H1 (cell line): Measurements from ENCODE around the gene SLC2A11. TPM values are rescaled to one million over a fixed set of nuclear protein-coding genes. Genes with fewer than 3 reads are reported as not detected.

Experiments
- CTCF ChIA-PET: fragments of 300-600 bp; sonication (Branson Sonifier 250); formaldehyde crosslinking; loops from one replicate; lab custom pipeline; 2021; ENCODE audit not compliant: partially characterized antibody; lab: Charles Lee
- POLR2A ChIA-PET: fragments of 300-600 bp; sonication (Branson Sonifier 250); formaldehyde crosslinking; loops from one replicate; lab custom pipeline; 2021; ENCODE audit warnings: inconsistent platforms; ENCODE audit not compliant: partially characterized antibody; lab: Charles Lee
- DNase-seq, 2 experiments: peaks; one replicate each; pipeline versions ENCODE4 v3.0.0 to v3.0.0-alpha.2; 2010 to 2022; ENCODE audit warnings: low spot score in 2 of 2, low read depth in 1 of 2, mixed read lengths in 1 of 2
- FAIRE-seq: peaks from 2 replicates; lab custom pipeline; 2011; peaks lifted over from hg19 to GRCh38; lab: Jason Lieb, UNC
- H2AFZ ChIP-seq: 2 replicates; pipeline ENCODE4 v1.8.1; 2012; ENCODE audit warnings: low read length, inconsistent platforms
- H2AK5ac ChIP-seq: 2 replicates; pipeline ENCODE4 v1.6.1; 2013; ENCODE audit warnings: low read depth, low read length
- H2BK120ac ChIP-seq: replicated peaks from 2 replicates; pipeline ENCODE3; 2013; ENCODE audit warnings: low read depth, low read length, inconsistent platforms
- H2BK12ac ChIP-seq: 2 replicates; pipeline ENCODE4 v1.6.1; 2013; ENCODE audit warnings: low read depth, low read length
- H2BK15ac ChIP-seq: 2 replicates; pipeline ENCODE4 v1.6.1; 2013; ENCODE audit warnings: low read length
- H2BK20ac ChIP-seq: 2 replicates; pipeline ENCODE4 v1.6.1; 2013; ENCODE audit warnings: low read length
- H2BK5ac ChIP-seq: 2 replicates; pipeline ENCODE4 v1.6.1; 2013; ENCODE audit warnings: low read depth, low read length
- H3K14ac ChIP-seq: 2 replicates; pipeline ENCODE4 v1.6.1; 2013; ENCODE audit warnings: inconsistent platforms; ENCODE audit not compliant: insufficient read length
- H3K18ac ChIP-seq: 2 replicates; pipeline ENCODE4 v1.6.1; 2013; ENCODE audit warnings: low read length; ENCODE audit errors: extremely low read depth
- H3K23ac ChIP-seq: 2 replicates; pipeline ENCODE4 v1.6.1; 2013; ENCODE audit warnings: inconsistent platforms; ENCODE audit not compliant: insufficient read length
- H3K23me2 ChIP-seq: 2 replicates; pipeline ENCODE4 v1.6.1; 2013; ENCODE audit warnings: low read depth, low read length
- H3K27ac ChIP-seq: 2 replicates; pipeline ENCODE4 v1.6.1; 2011; ENCODE audit warnings: low read depth, low read length, inconsistent platforms
- H3K27me3 ChIP-seq, 4 experiments: replicated peaks in 1 of 4; 1 replicate in 1 of 4; 2 replicates in 3 of 4; pipeline versions ENCODE4 v1.6.1 to v1.8.1; 2011 to 2013; ENCODE audit warnings: low read length in 3 of 4, mild to moderate bottlenecking in 3 of 4, inconsistent platforms in 2 of 4, mixed read lengths in 2 of 4, moderate library complexity in 1 of 4; ENCODE audit not compliant: control insufficient read depth in 3 of 4, insufficient read depth in 3 of 4; ENCODE audit errors: extremely low read depth in 1 of 4
- H3K36me3 ChIP-seq, 4 experiments: 2 replicates each; pipeline versions ENCODE4 v1.6.1 to v1.8.1; 2011 to 2013; ENCODE audit warnings: mild to moderate bottlenecking in 4 of 4, low read length in 3 of 4, moderate library complexity in 2 of 4, control low read depth in 1 of 4, inconsistent platforms in 1 of 4; ENCODE audit not compliant: insufficient read depth in 4 of 4, control insufficient read depth in 2 of 4
- H3K4ac ChIP-seq: replicated peaks from 2 replicates; pipeline ENCODE3; 2013; ENCODE audit warnings: low read length, low read depth, mixed read lengths, inconsistent platforms; ENCODE audit not compliant: insufficient read length
- H3K4me1 ChIP-seq, 4 experiments: replicated peaks in 1 of 4; 1 replicate in 1 of 4; 2 replicates in 3 of 4; pipeline versions ENCODE4 v1.6.1 to v1.8.1; 2011 to 2013; ENCODE audit warnings: low read length in 3 of 4, inconsistent platforms in 2 of 4, mixed read lengths in 1 of 4; ENCODE audit not compliant: insufficient read depth in 4 of 4, control insufficient read depth in 3 of 4
- H3K4me2 ChIP-seq, 2 experiments: 2 replicates each; pipeline versions ENCODE4 v1.6.1 to v1.8.1; 2011 to 2013; ENCODE audit warnings: low read depth in 2 of 2, low read length in 2 of 2, control low read depth in 1 of 2, inconsistent platforms in 1 of 2, mild to moderate bottlenecking in 1 of 2; ENCODE audit not compliant: insufficient read depth in 1 of 2
- H3K4me3 ChIP-seq, 4 experiments: fragments of 200-600, 300-600 bp in 1 of 4; sonication (generic), shearing (Covaris generic), sonication (Bioruptor Twin) in 1 of 4; 2 replicates each; pipeline versions ENCODE4 v1.5.1 to v1.8.1; 2011 to 2016; ENCODE audit warnings: low read length in 4 of 4, low read depth in 3 of 4, control low read depth in 2 of 4, inconsistent platforms in 2 of 4, mild to moderate bottlenecking in 2 of 4, mixed read lengths in 1 of 4, moderate library complexity in 1 of 4; ENCODE audit not compliant: insufficient read depth in 2 of 4; ENCODE audit errors: extremely low read depth in 1 of 4
- H3K56ac ChIP-seq: replicated peaks from 2 replicates; pipeline ENCODE3; 2013; ENCODE audit warnings: low read depth, mild to moderate bottlenecking, mixed read lengths, low read length, inconsistent platforms; ENCODE audit not compliant: insufficient read length
- H3K79me1 ChIP-seq: 2 replicates; pipeline ENCODE4 v1.6.1; 2013; ENCODE audit warnings: low read depth, low read length, control low read depth
- H3K79me2 ChIP-seq, 2 experiments: 2 replicates each; pipeline versions ENCODE4 v1.6.1 to v1.8.1; 2012 to 2013; ENCODE audit warnings: low read length in 2 of 2, mild to moderate bottlenecking in 2 of 2, inconsistent platforms in 1 of 2; ENCODE audit not compliant: insufficient read depth in 2 of 2, control insufficient read depth in 1 of 2
- H3K9ac ChIP-seq, 4 experiments: replicated peaks in 1 of 4; 1 replicate in 1 of 4; 2 replicates in 3 of 4; pipeline versions ENCODE4 v1.6.1 to v1.8.1; 2011 to 2013; ENCODE audit warnings: low read depth in 3 of 4, low read length in 3 of 4, control low read depth in 2 of 4, mild to moderate bottlenecking in 2 of 4, moderate library complexity in 2 of 4, inconsistent platforms in 1 of 4; ENCODE audit errors: extremely low read depth in 1 of 4
- H3K9me3 ChIP-seq, 2 experiments: 2 replicates each; pipeline versions ENCODE4 v1.6.1 to v1.8.1; 2012 to 2013; ENCODE audit warnings: mild to moderate bottlenecking in 2 of 2, moderate library complexity in 2 of 2, control low read depth in 1 of 2, inconsistent platforms in 1 of 2, low read depth in 1 of 2, low read length in 1 of 2, mixed read lengths in 1 of 2; ENCODE audit not compliant: insufficient read depth in 2 of 2
- H4K20me1 ChIP-seq, 2 experiments: replicated peaks in 1 of 2; 2 replicates each; pipeline versions ENCODE3 to v1.8.1; 2011 to 2013; ENCODE audit warnings: inconsistent platforms in 2 of 2, low read length in 2 of 2, mild to moderate bottlenecking in 1 of 2; ENCODE audit not compliant: insufficient read depth in 2 of 2, control insufficient read depth in 1 of 2
- H4K5ac ChIP-seq: 2 replicates; pipeline ENCODE4 v1.6.1; 2013; ENCODE audit warnings: low read length, low read depth, mixed read lengths, inconsistent platforms; ENCODE audit not compliant: insufficient read length
- H4K8ac ChIP-seq: 2 replicates; pipeline ENCODE4 v1.8.0; 2013; ENCODE audit warnings: mild to moderate bottlenecking, moderate library complexity, low read length, inconsistent platforms; ENCODE audit not compliant: insufficient read depth; ENCODE audit errors: extremely low read depth
- H4K91ac ChIP-seq: replicated peaks from 2 replicates; pipeline ENCODE3; 2013; ENCODE audit warnings: low read length, mixed read lengths, inconsistent platforms; ENCODE audit not compliant: insufficient read length
- KDM1A ChIP-seq: fragments of 200-600, 300-600 bp; sonication (generic); IDR thresholded peaks from 2 replicates; pipeline ENCODE4 v1.7.1; 2016; ENCODE audit warnings: mild to moderate bottlenecking, low read length, borderline replicate concordance
- MAX ChIP-seq: IDR thresholded peaks from 2 replicates; pipeline ENCODE4 v1.6.1; 2012; ENCODE audit warnings: inconsistent platforms
- WGBS, 2 experiments: shearing (Covaris generic) in 1 of 2; methylation state at CpG; one replicate each; pipeline versions ENCODE4 v1.1.6 to v1.1.7; 2013 to 2015; ENCODE audit warnings: low lambda C conversion rate in 2 of 2, mixed read lengths in 2 of 2, inconsistent platforms in 1 of 2, low coverage in 1 of 2, missing lambda C conversion rate in 1 of 2; ENCODE audit not compliant: insufficient replicate concordance in 2 of 2, insufficient coverage in 1 of 2, insufficient read length in 1 of 2; ENCODE audit errors: extremely low coverage in 1 of 2, missing lambda C conversion rate in 1 of 2; 5-methylcytosine and 5-hydroxymethylcytosine counted together
- polyA plus RNA-seq, 7 experiments: library from polyadenylated mRNA; depleted of rRNA in 3 of 7; stranded (reverse) in 5 of 7; unstranded in 2 of 7; fragments of >200 nt in 5 of 7; fragments of 200-250 nt in 2 of 7; gene quantifications; 1 replicate in 5 of 7; 2 replicates in 1 of 7; 4 replicates in 1 of 7; pipeline versions ENCODE4 v1.2.1 to v1.2.3, GENCODE V29; 2011 to 2013; ENCODE audit warnings: missing spikeins in 2 of 7, mixed read lengths in 2 of 7
- total RNA-seq: library from RNA; stranded (reverse); fragmentation: NEBNext Ultra II Directional; extraction: Animal tissue kit (Norgen Biotek cat#: 25700); gene quantifications from 2 replicates; pipeline ENCODE4 v1.2.1, GENCODE V29; 2021

SLC2A11 gene
- total and polyA plus RNA-seq, 2 of the 8 experiments (the other 6 are each of a cell fraction or from before 2014, with no cell fraction given), result 10.7 to 12.5 TPM

GRCh38 chr22:23846081-23846469 lies 11.6 kb upstream of the SLC2A11 start:
- Histone ChIP-seq H2BK20ac (peak overlapping the region; percentile 96), H3K27me3 (peaks cover 0 to 5% (median 1%) of the 10 kb centered on the region in 4 experiments; a peak in 3 of 7 replicates), H3K27ac (no peak overlapping the region), H3K9me3 (no peaks in the 10 kb centered on the region), H3K36me3 (no peaks in the 10 kb centered on the region), H2AFZ (no peak overlapping the region; the same call in 1 of the 2 replicates), H3K4me1 (peaks cover 0 to 33% (median 25%) of the 10 kb centered on the region in 4 experiments; a peak in 6 of 7 replicates), H3K56ac (no peak overlapping the region), H3K23me2 (no peaks in the 10 kb centered on the region; the same call in 1 of the 2 replicates), H3K4me3 (no peak overlapping the region), H3K4ac (no peak overlapping the region), H2BK12ac (peak overlapping the region; percentile 78; the same call in 1 of the 2 replicates), H4K5ac (no peak overlapping the region), H3K4me2 (no peak overlapping the region), H3K14ac (no peak overlapping the region), H3K9ac (no peak overlapping the region), H2BK5ac (peak overlapping the region; percentile 78; the same call in 1 of the 2 replicates), H2AK5ac (peak overlapping the region; percentile 56; the same call in 1 of the 2 replicates), H4K91ac (peak overlapping the region; percentile 31), H2BK15ac (peak overlapping the region; percentile 81; the same call in 1 of the 2 replicates), H3K79me2 (no peaks in the 10 kb centered on the region), H3K79me1 (no peaks in the 10 kb centered on the region), H3K23ac (no peak overlapping the region), H4K20me1 (no peaks in the 10 kb centered on the region), H3K18ac (peak overlapping the region; percentile 83; the same call in 1 of the 2 replicates), H2BK120ac (peak overlapping the region; percentile 11), H4K8ac (no peak overlapping the region)
- no peak for FAIRE-seq
- no peak for DNase-seq
- POLR2A ChIA-PET, result interaction anchor here (0.6 to 5.6 kb wide), 10 partner anchors 8 to 79 kb away, joined by 3 to 37 read pairs (median 3); partner anchors contain the start of genes MIF, SLC2A11 and SMARCB1
- CTCF ChIA-PET, result interaction anchor here (0.6 to 3.3 kb wide), 10 partner anchors 9 to 512 kb away, joined by 3 to 11 read pairs (median 3); partner anchors contain the start of gene SLC2A11
- WGBS, 2 experiments, result 94% methylated on average over 7 of the region's 7 CpGs; no CpG with 5 or more reads in 1 of the 2 experiments
- TF ChIP-seq KDM1A (peak; percentile 88; the same call in 1 of the 2 replicates), MAX (no peak)
